HepG2 (cell line): ENCODE results near the gene ACTN1. TPM values are rescaled to one million over a fixed set of nuclear protein-coding genes. Genes with fewer than 3 reads are reported as not detected.

Experiments
- ARNT ChIP-seq: fragments of 450-650 bp; IDR thresholded peaks from 2 replicates; pipeline ENCODE4 v1.6.1; 2017
- CAMTA2 ChIP-seq: sonication (generic); formaldehyde crosslinking; IDR thresholded peaks from 2 replicates; pipeline ENCODE4 v1.4.0; 2020; ENCODE audit warnings: mild to moderate bottlenecking, missing genetic modification reagents, borderline replicate concordance
- CC2D1A ChIP-seq: sonication (generic); formaldehyde crosslinking; IDR thresholded peaks from 2 replicates; pipeline ENCODE4 v1.8.1; 2023; ENCODE audit warnings: mild to moderate bottlenecking, missing genetic modification reagents
- ETV5 ChIP-seq: IDR thresholded peaks from 2 replicates; pipeline ENCODE4 v1.6.1; 2018; ENCODE audit warnings: missing biosample characterization, missing genetic modification reagents, inconsistent platforms, borderline replicate concordance
- KDM5B ChIP-seq: sonication (generic); formaldehyde crosslinking; IDR thresholded peaks from 2 replicates; pipeline ENCODE4 v1.4.0; 2020; ENCODE audit warnings: missing genetic modification reagents, mild to moderate bottlenecking, borderline replicate concordance
- KLF13 ChIP-seq: sonication (generic); formaldehyde crosslinking; IDR thresholded peaks from 2 replicates; pipeline ENCODE4 v1.4.0; 2020; ENCODE audit warnings: mild to moderate bottlenecking, missing genetic modification reagents
- MED1 ChIP-seq: sonication (generic); formaldehyde crosslinking; IDR thresholded peaks from 2 replicates; pipeline ENCODE4 v1.4.0; 2020; ENCODE audit warnings: missing genetic modification reagents
- NFIB ChIP-seq: sonication (generic); formaldehyde crosslinking; IDR thresholded peaks from 2 replicates; pipeline ENCODE4 v1.9.0; 2021; ENCODE audit warnings: missing genetic modification reagents, mild to moderate bottlenecking, borderline replicate concordance
- PPARG ChIP-seq: conservative IDR thresholded peaks from 2 replicates; pipeline ENCODE4 v1.6.1; 2016; ENCODE audit warnings: missing biosample characterization, missing genetic modification reagents
- SAP130 ChIP-seq: IDR thresholded peaks from 2 replicates; pipeline ENCODE4 v1.6.1; 2016; ENCODE audit warnings: low read depth
- SIX1 ChIP-seq: sonication (generic); formaldehyde crosslinking; IDR thresholded peaks from 2 replicates; pipeline ENCODE4 v1.4.0; 2020; ENCODE audit warnings: missing genetic modification reagents, borderline replicate concordance
- SNRNP70 ChIP-seq: fragments of 200-400 bp; formaldehyde crosslinking; IDR thresholded peaks from 2 replicates; pipeline ENCODE4 v1.6.1; 2017; ENCODE audit warnings: mild to moderate bottlenecking, low read depth, low read length, moderate library complexity
- TCF7L2 ChIP-seq: IDR thresholded peaks from 2 replicates; pipeline ENCODE4 v1.6.1; 2011; ENCODE audit warnings: mild to moderate bottlenecking, low read depth, low read length, moderate library complexity
- ZBTB42 ChIP-seq: sonication (generic); formaldehyde crosslinking; IDR thresholded peaks from 2 replicates; pipeline ENCODE4 v1.5.0; 2020; ENCODE audit warnings: mild to moderate bottlenecking, missing genetic modification reagents
- ZNF431 ChIP-seq: sonication (generic); formaldehyde crosslinking; IDR thresholded peaks from 2 replicates; pipeline ENCODE4 v1.9.0; 2022; ENCODE audit warnings: missing genetic modification reagents, low read depth, mild to moderate bottlenecking, borderline replicate concordance
- ZNF451 ChIP-seq: sonication (generic); formaldehyde crosslinking; IDR thresholded peaks from 2 replicates; pipeline ENCODE4 v1.5.0; 2020; ENCODE audit warnings: mild to moderate bottlenecking, missing genetic modification reagents
- ZNF543 ChIP-seq: sonication (generic); formaldehyde crosslinking; IDR thresholded peaks from 2 replicates; pipeline ENCODE4 v1.4.0; 2020; ENCODE audit warnings: mild to moderate bottlenecking, missing genetic modification reagents
- ZNF569 ChIP-seq: sonication (generic); formaldehyde crosslinking; IDR thresholded peaks from 2 replicates; pipeline ENCODE4 v1.5.0; 2020; ENCODE audit warnings: mild to moderate bottlenecking, missing genetic modification reagents, moderate library complexity, borderline replicate concordance
- ZNF615 ChIP-seq: sonication (generic); formaldehyde crosslinking; IDR thresholded peaks from 2 replicates; pipeline ENCODE4 v1.5.0; 2020; ENCODE audit warnings: mild to moderate bottlenecking, missing genetic modification reagents, borderline replicate concordance
- ZNF747 ChIP-seq: sonication (generic); formaldehyde crosslinking; IDR thresholded peaks from 2 replicates; pipeline ENCODE4 v1.8.1; 2023; ENCODE audit warnings: missing genetic modification reagents, mild to moderate bottlenecking, borderline replicate concordance
- ZNF878 ChIP-seq: sonication (generic); formaldehyde crosslinking; IDR thresholded peaks from 2 replicates; pipeline ENCODE4 v1.8.1; 2023; ENCODE audit warnings: mild to moderate bottlenecking, missing genetic modification reagents, moderate library complexity
- polyA plus RNA-seq, 8 experiments: library from polyadenylated mRNA; depleted of rRNA in 3 of 8; stranded (reverse) in 7 of 8; unstranded in 1 of 8; fragments of >200 nt; fragmentation: Illumina TruSeq in 4 of 8; extraction: Trizol in 4 of 8; gene quantifications; 2 replicates each; pipeline versions ENCODE4 v1.2.1 to v1.2.3, GENCODE V29; 2011 to 2016; ENCODE audit warnings: low read depth in 4 of 8, missing spikeins in 1 of 8, mixed read lengths in 1 of 8; ENCODE audit not compliant: insufficient read depth in 1 of 8
- total RNA-seq, 5 experiments: library from RNA; depleted of rRNA; stranded (reverse); fragments of >200 nt; fragmentation: Illumina TruSeq; extraction: Trizol; gene quantifications; 2 replicates each; pipeline ENCODE4 v1.2.3, GENCODE V29; 2016; ENCODE audit warnings: low read depth in 1 of 5
- TF ChIP-seq, protein P1 (sequence below): sonication (generic); formaldehyde crosslinking; IDR thresholded peaks from 2 replicates; pipeline ENCODE4 v1.8.1; 2023; ENCODE audit warnings: mild to moderate bottlenecking, missing genetic modification reagents
- TF ChIP-seq, protein P2 (sequence below): IDR thresholded peaks from 2 replicates; pipeline ENCODE4 v1.6.1; 2016; ENCODE audit warnings: low read depth, control low read depth
- TF ChIP-seq, protein P3 (sequence below): sonication (generic); formaldehyde crosslinking; IDR thresholded peaks from 2 replicates; pipeline ENCODE4 v1.5.1; 2020; ENCODE audit warnings: missing genetic modification reagents, mild to moderate bottlenecking, borderline replicate concordance
- TF ChIP-seq, protein P4 (sequence below): IDR thresholded peaks from 2 replicates; pipeline ENCODE4 v1.6.1; 2018; ENCODE audit warnings: missing genetic modification reagents

Gene ACTN1
- total and polyA plus RNA-seq, 2 of the 13 experiments (the other 11 are each of a cell fraction or from before 2014, with no cell fraction given): 58.6 to 162 TPM

DNA sequence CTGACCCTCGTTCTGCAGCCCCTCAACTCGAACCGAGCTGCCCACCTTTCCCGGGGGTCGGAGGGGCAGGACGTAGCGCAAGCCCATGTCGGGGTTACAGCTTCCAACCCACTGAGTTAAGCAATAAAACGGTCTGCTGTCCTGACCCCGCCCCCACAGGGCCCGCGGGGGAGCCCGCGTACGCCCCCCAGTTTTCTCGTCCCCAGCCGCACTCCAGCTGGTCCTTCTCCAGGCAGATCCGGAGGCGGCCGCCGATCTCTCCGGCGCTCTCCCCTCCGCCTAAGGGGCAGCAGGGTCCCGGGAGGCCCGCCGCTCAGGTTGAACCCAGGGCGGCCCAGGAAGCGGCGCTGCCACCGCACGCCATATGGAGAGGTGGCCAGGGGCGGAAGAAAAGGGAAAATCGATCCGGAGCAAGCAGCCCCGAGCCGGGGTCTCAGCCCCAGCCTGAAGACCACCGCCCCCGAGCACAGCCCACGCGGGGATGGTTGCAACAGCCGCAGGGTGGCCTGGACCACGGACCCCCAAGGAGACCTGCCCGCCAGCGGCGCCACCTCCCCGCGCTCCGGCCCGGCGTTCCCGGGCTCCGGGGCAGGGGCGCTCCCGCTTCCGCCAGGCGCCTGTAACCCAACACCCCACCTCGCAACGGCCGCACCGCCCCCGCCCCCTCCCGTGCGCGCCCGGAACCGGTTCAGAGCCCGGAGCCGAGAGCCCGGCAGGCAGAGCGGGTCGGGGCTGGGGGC lies 760 bp downstream of the ACTN1 start (continued):
- TF ChIP-seq NFIB (CRISPR knock-in tag) (no peak), SAP130 (0 out of 2 replicates have a peak, but pooled peaks have one; percentile 7), ZNF747 (CRISPR knock-in tag) (no peak), ZNF431 (CRISPR knock-in tag) (no peak), CAMTA2 (CRISPR knock-in tag) (0 out of 2 replicates have a peak, but pooled peaks have one; percentile 92), ZNF543 (no peak; the same call in 1 of the 2 replicates), ZNF878 (CRISPR knock-in tag) (no peak), ZNF569 (no peak), MED1 (CRISPR knock-in tag) (no peak), ETV5 (CRISPR knock-in tag) (peak; percentile 4; the same call in 1 of the 2 replicates), CC2D1A (CRISPR knock-in tag) (no peak), ARNT (no peak), PPARG (CRISPR knock-in tag) (no peak), KLF13 (CRISPR knock-in tag) (no peak), ZNF615 (no peak), KDM5B (CRISPR knock-in tag) (no peak; the same call in 1 of the 2 replicates), ZBTB42 (no peak), SIX1 (CRISPR knock-in tag) (0 out of 2 replicates have a peak, but pooled peaks have one; percentile 30), TCF7L2 (no peak), ZNF451 (CRISPR knock-in tag) (0 out of 2 replicates have a peak, but pooled peaks have one; percentile 31), SNRNP70 (no peak)
- TF ChIP-seq, protein P1, sequence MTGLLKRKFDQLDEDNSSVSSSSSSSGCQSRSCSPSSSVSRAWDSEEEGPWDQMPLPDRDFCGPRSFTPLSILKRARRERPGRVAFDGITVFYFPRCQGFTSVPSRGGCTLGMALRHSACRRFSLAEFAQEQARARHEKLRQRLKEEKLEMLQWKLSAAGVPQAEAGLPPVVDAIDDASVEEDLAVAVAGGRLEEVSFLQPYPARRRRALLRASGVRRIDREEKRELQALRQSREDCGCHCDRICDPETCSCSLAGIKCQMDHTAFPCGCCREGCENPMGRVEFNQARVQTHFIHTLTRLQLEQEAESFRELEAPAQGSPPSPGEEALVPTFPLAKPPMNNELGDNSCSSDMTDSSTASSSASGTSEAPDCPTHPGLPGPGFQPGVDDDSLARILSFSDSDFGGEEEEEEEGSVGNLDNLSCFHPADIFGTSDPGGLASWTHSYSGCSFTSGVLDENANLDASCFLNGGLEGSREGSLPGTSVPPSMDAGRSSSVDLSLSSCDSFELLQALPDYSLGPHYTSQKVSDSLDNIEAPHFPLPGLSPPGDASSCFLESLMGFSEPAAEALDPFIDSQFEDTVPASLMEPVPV (CRISPR knock-in tag): peak; percentile 71; the same call in 1 of the 2 replicates
- TF ChIP-seq, protein P2, sequence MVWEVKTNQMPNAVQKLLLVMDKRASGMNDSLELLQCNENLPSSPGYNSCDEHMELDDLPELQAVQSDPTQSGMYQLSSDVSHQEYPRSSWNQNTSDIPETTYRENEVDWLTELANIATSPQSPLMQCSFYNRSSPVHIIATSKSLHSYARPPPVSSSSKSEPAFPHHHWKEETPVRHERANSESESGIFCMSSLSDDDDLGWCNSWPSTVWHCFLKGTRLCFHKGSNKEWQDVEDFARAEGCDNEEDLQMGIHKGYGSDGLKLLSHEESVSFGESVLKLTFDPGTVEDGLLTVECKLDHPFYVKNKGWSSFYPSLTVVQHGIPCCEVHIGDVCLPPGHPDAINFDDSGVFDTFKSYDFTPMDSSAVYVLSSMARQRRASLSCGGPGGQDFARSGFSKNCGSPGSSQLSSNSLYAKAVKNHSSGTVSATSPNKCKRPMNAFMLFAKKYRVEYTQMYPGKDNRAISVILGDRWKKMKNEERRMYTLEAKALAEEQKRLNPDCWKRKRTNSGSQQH: no peak
- TF ChIP-seq, protein P3, sequence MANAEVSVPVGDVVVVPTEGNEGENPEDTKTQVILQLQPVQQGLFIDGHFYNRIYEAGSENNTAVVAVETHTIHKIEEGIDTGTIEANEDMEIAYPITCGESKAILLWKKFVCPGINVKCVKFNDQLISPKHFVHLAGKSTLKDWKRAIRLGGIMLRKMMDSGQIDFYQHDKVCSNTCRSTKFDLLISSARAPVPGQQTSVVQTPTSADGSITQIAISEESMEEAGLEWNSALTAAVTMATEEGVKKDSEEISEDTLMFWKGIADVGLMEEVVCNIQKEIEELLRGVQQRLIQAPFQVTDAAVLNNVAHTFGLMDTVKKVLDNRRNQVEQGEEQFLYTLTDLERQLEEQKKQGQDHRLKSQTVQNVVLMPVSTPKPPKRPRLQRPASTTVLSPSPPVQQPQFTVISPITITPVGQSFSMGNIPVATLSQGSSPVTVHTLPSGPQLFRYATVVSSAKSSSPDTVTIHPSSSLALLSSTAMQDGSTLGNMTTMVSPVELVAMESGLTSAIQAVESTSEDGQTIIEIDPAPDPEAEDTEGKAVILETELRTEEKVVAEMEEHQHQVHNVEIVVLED: peak; percentile 24; the same call in 1 of the 2 replicates
- TF ChIP-seq, protein P4, sequence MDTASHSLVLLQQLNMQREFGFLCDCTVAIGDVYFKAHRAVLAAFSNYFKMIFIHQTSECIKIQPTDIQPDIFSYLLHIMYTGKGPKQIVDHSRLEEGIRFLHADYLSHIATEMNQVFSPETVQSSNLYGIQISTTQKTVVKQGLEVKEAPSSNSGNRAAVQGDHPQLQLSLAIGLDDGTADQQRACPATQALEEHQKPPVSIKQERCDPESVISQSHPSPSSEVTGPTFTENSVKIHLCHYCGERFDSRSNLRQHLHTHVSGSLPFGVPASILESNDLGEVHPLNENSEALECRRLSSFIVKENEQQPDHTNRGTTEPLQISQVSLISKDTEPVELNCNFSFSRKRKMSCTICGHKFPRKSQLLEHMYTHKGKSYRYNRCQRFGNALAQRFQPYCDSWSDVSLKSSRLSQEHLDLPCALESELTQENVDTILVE (CRISPR knock-in tag): no peak
